Esophagus muscularis mucosa (tissue), 4 donors: ENCODE results near the gene NTRK2. TPM values are rescaled to one million over a fixed set of nuclear protein-coding genes. Genes with fewer than 3 reads are reported as not detected.

ENCODE experiments used
- DNase-seq: peaks from one replicate; pipeline ENCODE4 v3.0.0-alpha.2; 2017; ENCODE audit errors: extremely low spot score
- H3K27ac ChIP-seq, 4 donors: fragments of 200-600 bp; sonication (generic); replicated peaks in 1 of 4; 1 replicate in 3 of 4; 2 replicates in 1 of 4; pipeline ENCODE4 v1.5.1; 2016 to 2019; ENCODE audit warnings: mild to moderate bottlenecking in 1 of 4
- H3K27me3 ChIP-seq, 4 donors: fragments of 200-600 bp; sonication (generic); one replicate each; pipeline versions ENCODE4 v1.5.1 to v1.6.0; 2016 to 2019
- H3K36me3 ChIP-seq, 4 donors: fragments of 200-600 bp; sonication (generic); one replicate each; pipeline ENCODE4 v1.5.1; 2016 to 2019
- H3K4me1 ChIP-seq, 4 donors: fragments of 200-600 bp; sonication (generic); one replicate each; pipeline ENCODE4 v1.5.1; 2016 to 2019
- H3K4me3 ChIP-seq, 4 donors: fragments of 200-600 bp; sonication (generic); 1 replicate in 2 of 4; 2 replicates in 2 of 4; pipeline ENCODE4 v1.5.1; 2016 to 2019; ENCODE audit warnings: mild to moderate bottlenecking in 4 of 4, moderate library complexity in 1 of 4
- H3K9me3 ChIP-seq, 4 donors: fragments of 200-600 bp; sonication (generic); 1 replicate in 3 of 4; 2 replicates in 1 of 4; pipeline ENCODE4 v1.5.1; 2016 to 2019
- EP300 ChIP-seq: sonication (generic); formaldehyde crosslinking; IDR thresholded peaks from one replicate; pipeline ENCODE4 v1.6.1; 2017; ENCODE audit warnings: antibody characterized with exemption
- POLR2A ChIP-seq: fragments of 450-650 bp; IDR thresholded peaks from one replicate; pipeline ENCODE4 v1.6.1; 2017; ENCODE audit warnings: antibody characterized with exemption, moderate library complexity, mild to moderate bottlenecking, low read depth
- POLR2AphosphoS5 ChIP-seq, 2 donors: sonication (generic); formaldehyde crosslinking; IDR thresholded peaks; one replicate each; pipeline ENCODE4 v1.6.1; 2017; ENCODE audit warnings: antibody characterized with exemption in 2 of 2
- WGBS: methylation state at CpG from one replicate; pipeline ENCODE4 v1.1.5; 2018; 5-methylcytosine and 5-hydroxymethylcytosine counted together
- intact Hi-C: fragments of 100-400 bp; cut with DNase I; formaldehyde crosslinking; loops from one replicate; pipeline ENCODE4 v1.15.1; 2023
- total RNA-seq, 4 donors: library from RNA; depleted of rRNA; stranded (reverse); fragments of >200 nt; gene quantifications; one replicate each; pipeline versions ENCODE4 v1.1.0 to v1.2.1, GENCODE V29; 2016
- TF ChIP-seq, protein P1 (sequence below), 3 experiments: fragments of 200-600 bp in 2 of 3; fragments of 450-650 bp in 1 of 3; sonication (generic) in 2 of 3; IDR thresholded peaks; one replicate each; pipeline ENCODE4 v1.5.1; 2017 to 2019; ENCODE audit warnings: antibody characterized with exemption in 3 of 3, mild to moderate bottlenecking in 2 of 3, moderate library complexity in 1 of 3

Gene NTRK2
- total RNA-seq, 4 donors from 2014 or later = 1.2 to 6.3 (median 5.5) TPM

DNA sequence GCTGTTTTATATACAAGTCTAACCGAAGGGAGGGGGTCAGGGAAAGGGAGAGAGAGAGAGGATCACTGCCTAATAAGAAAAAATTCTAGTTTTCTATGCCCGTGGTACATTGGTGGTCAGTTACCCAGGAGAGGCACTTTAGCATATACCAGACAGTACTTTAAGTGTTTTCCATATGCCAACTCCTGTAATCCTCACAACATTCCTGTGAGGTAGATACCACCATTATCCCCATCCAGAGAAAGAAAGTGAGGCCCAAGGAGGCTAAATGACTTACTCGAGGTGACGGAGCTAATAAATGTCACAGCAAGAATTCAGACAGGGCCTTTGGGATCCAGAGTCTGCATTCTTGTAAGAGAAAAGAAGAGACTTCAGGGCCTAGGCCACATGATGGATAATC, 161.8 kb downstream of the NTRK2 start:
- intact Hi-C loops = no loop called here
- no peak overlapping the region for H3K4me3 ChIP-seq
- no peak for TF ChIP-seq EP300
- TF ChIP-seq, protein P1, sequence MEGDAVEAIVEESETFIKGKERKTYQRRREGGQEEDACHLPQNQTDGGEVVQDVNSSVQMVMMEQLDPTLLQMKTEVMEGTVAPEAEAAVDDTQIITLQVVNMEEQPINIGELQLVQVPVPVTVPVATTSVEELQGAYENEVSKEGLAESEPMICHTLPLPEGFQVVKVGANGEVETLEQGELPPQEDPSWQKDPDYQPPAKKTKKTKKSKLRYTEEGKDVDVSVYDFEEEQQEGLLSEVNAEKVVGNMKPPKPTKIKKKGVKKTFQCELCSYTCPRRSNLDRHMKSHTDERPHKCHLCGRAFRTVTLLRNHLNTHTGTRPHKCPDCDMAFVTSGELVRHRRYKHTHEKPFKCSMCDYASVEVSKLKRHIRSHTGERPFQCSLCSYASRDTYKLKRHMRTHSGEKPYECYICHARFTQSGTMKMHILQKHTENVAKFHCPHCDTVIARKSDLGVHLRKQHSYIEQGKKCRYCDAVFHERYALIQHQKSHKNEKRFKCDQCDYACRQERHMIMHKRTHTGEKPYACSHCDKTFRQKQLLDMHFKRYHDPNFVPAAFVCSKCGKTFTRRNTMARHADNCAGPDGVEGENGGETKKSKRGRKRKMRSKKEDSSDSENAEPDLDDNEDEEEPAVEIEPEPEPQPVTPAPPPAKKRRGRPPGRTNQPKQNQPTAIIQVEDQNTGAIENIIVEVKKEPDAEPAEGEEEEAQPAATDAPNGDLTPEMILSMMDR (IDR thresholded peaks at IDR 0.05) = no peak
- TF ChIP-seq POLR2AphosphoS5 (IDR thresholded peaks at IDR 0.05) = no peak
- no peak for TF ChIP-seq POLR2A

DNA sequence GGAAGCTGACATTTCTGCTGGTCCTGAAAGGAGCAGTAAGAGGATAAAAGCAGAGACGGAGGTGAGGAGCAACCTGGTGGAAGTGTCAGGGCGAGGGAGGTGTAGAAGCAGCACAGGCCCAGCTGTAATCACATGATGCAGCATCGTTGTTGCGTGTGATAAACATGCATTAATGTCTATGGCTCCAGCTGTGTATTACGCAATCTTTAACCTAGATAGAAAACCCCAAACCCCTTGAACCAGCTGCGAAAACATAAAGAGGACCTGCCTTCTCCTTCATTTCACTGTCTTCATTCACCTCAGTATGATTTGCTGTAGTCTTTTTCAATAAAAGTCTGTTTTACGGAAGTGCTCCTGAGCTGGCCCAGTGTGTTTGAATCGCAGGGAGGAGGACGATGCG, 162.9 kb downstream of the NTRK2 start:
- Histone ChIP-seq H3K36me3 (no peaks in the 10 kb centered on the region), H3K27ac (no peak overlapping the region), H3K4me1 (no peaks in the 10 kb centered on the region), H3K27me3 (no peaks in the 10 kb centered on the region), H3K4me3 (no peak overlapping the region), H3K9me3 (no peaks in the 10 kb centered on the region)
- DNase-seq = no peak
- WGBS = 94% methylated on average over 10 of the region's 10 CpGs
- no peak for TF ChIP-seq POLR2A
- TF ChIP-seq, protein P1 (IDR thresholded peaks at IDR 0.05) = no peak
- TF ChIP-seq POLR2AphosphoS5 (IDR thresholded peaks at IDR 0.05) = no peak
- TF ChIP-seq EP300 = no peak
- intact Hi-C loops = no loop called here

More for the DNA sequence above, 161.8 kb downstream of the NTRK2 start:
- DNase-seq = no peak
- no peaks in the 10 kb centered on the region for H3K9me3 ChIP-seq
- H3K27ac ChIP-seq = no peak overlapping the region
- H3K36me3 ChIP-seq = no peaks in the 10 kb centered on the region
- no peaks in the 10 kb centered on the region for H3K4me1 ChIP-seq
- 79% methylated on average over 4 of the region's 4 CpGs for WGBS
- no peaks in the 10 kb centered on the region for H3K27me3 ChIP-seq

DNA sequence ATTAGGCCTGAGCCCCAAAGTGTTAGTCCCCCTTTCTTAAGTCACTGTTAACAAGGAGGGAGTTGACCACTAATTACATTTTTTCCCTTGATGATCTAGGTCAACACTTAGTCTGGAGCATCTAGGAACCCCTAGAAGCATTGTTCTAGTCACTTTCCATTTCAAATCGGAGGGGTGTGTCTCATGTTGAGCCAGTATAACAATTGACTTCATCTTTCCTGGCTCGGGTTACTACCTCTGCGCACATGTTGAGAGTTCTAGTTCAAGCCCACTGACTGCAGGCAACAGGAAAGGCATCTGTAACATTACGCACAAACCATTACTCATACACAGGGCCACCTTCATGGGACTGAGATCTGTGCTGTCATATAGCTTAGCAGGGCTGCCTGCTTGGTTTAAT, 164.9 kb downstream of the NTRK2 start:
- Histone ChIP-seq H3K36me3 (no peaks in the 10 kb centered on the region), H3K27me3 (no peaks in the 10 kb centered on the region), H3K4me3 (no peak overlapping the region), H3K9me3 (no peaks in the 10 kb centered on the region), H3K4me1 (no peaks in the 10 kb centered on the region), H3K27ac (no peak overlapping the region)
- intact Hi-C loops = no loop called here
- DNase-seq = no peak
- WGBS = 80% methylated on average over 4 of the region's 4 CpGs
- no peak for TF ChIP-seq POLR2AphosphoS5 (IDR thresholded peaks at IDR 0.05)
- no peak for TF ChIP-seq POLR2A
- TF ChIP-seq, protein P1 (IDR thresholded peaks at IDR 0.05) = no peak
- TF ChIP-seq EP300 = no peak

DNA sequence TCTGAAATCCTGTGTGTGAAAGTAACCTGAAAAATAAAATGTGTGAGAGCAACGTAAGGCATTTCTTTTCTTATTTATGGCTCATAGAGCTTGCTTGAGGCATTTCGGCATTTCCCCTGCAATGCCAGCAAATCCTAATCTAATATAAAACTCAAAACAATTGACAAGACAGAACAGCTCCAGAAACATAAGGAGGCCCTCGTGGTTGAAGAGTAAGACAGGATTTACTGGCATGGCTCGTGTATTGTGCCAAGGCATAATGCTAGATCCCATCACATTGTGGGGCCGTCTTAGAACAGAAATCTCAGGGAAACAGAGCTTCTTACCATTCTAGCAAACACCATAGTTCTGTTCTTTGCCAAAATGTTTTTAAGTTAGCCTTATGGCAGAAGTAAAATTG, 166.2 kb downstream of the NTRK2 start:
- no peaks in the 10 kb centered on the region for H3K27me3 ChIP-seq
- intact Hi-C loops = no loop called here
- H3K27ac ChIP-seq = no peak overlapping the region
- peaks cover 0 to 2% (median 0%) of the 10 kb centered on the region in 4 donors for H3K4me1 ChIP-seq
- H3K4me3 ChIP-seq = no peak overlapping the region
- WGBS = 82% methylated on average over 5 of the region's 5 CpGs
- TF ChIP-seq POLR2AphosphoS5 (IDR thresholded peaks at IDR 0.05) (no peak), POLR2A (no peak), EP300 (no peak)
- TF ChIP-seq, protein P1 (IDR thresholded peaks at IDR 0.05) = no peak
- no peaks in the 10 kb centered on the region for H3K9me3 ChIP-seq
- no peaks in the 10 kb centered on the region for H3K36me3 ChIP-seq
- DNase-seq = no peak

DNA sequence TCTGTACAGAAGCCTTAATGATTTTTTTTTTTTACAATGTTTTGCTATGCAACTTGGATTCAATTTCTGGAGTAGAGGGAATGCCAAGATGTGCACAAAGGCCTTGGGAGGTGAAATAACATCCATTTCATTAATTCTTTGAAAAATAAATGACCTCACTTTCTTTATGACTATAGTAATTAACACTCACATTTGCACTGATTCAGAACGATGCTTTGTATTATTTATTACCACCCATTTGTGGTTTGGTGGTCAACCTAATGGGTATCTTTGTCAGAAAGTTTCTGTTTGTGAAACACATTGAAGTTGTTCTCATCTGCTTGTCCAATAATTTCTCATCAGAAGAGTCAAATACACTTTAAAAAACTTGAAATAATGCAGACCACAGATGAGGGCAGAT, 169.3 kb downstream of the NTRK2 start:
- H3K9me3 ChIP-seq = no peaks in the 10 kb centered on the region
- peaks cover 0 to 2% (median 0%) of the 10 kb centered on the region in 4 donors for H3K4me1 ChIP-seq
- no peak overlapping the region for H3K27ac ChIP-seq
- no peak for TF ChIP-seq POLR2AphosphoS5 (IDR thresholded peaks at IDR 0.05)
- TF ChIP-seq, protein P1 (IDR thresholded peaks at IDR 0.05) = no peak
- TF ChIP-seq EP300 = no peak
- no peak for TF ChIP-seq POLR2A
- intact Hi-C loops = no loop called here
- H3K27me3 ChIP-seq = no peaks in the 10 kb centered on the region
- no peak for DNase-seq
- no peak overlapping the region for H3K4me3 ChIP-seq
- 68% methylated on average over 1 of the region's 1 CpG for WGBS
- no peaks in the 10 kb centered on the region for H3K36me3 ChIP-seq
